Duodenal mucosa (tissue), 2 donors: ENCODE data around the gene KRTAP12-1.
"Not testable (repeated sequence)": the region's sequence is repeated elsewhere in the genome, so short reads cannot be mapped to it uniquely, and the experiment has no call there.

Experiments used
- H3K27ac ChIP-seq: one replicate; pipeline ENCODE4 v1.7.0; 2013; ENCODE audit warnings: low read depth, low read length
- H3K27me3 ChIP-seq, 2 donors: one replicate each; pipeline ENCODE4 v1.7.0; 2013; ENCODE audit warnings: low read length in 2 of 2, control low read depth in 1 of 2; ENCODE audit not compliant: insufficient read depth in 2 of 2, control insufficient read depth in 1 of 2
- H3K36me3 ChIP-seq, 2 donors: one replicate each; pipeline ENCODE4 v1.7.0; 2013; ENCODE audit warnings: low read length in 2 of 2, control low read depth in 1 of 2; ENCODE audit not compliant: insufficient read depth in 2 of 2, control insufficient read depth in 1 of 2
- H3K4me1 ChIP-seq, 2 donors: one replicate each; pipeline ENCODE4 v1.7.0; 2013; ENCODE audit warnings: low read length in 2 of 2, control low read depth in 1 of 2; ENCODE audit not compliant: insufficient read depth in 2 of 2, control insufficient read depth in 1 of 2
- H3K4me3 ChIP-seq, 2 donors: one replicate each; pipeline ENCODE4 v1.7.0; 2013; ENCODE audit warnings: low read length in 2 of 2, low read depth in 1 of 2
- H3K9ac ChIP-seq, 2 donors: one replicate each; pipeline ENCODE4 v1.7.0; 2013; ENCODE audit warnings: low read length in 2 of 2, low read depth in 1 of 2
- H3K9me3 ChIP-seq, 2 donors: one replicate each; pipeline ENCODE4 v1.7.0; 2013; ENCODE audit warnings: low read length in 2 of 2, control low read depth in 1 of 2; ENCODE audit not compliant: control insufficient read depth in 1 of 2

The KRTAP12-1 gene

DNA sequence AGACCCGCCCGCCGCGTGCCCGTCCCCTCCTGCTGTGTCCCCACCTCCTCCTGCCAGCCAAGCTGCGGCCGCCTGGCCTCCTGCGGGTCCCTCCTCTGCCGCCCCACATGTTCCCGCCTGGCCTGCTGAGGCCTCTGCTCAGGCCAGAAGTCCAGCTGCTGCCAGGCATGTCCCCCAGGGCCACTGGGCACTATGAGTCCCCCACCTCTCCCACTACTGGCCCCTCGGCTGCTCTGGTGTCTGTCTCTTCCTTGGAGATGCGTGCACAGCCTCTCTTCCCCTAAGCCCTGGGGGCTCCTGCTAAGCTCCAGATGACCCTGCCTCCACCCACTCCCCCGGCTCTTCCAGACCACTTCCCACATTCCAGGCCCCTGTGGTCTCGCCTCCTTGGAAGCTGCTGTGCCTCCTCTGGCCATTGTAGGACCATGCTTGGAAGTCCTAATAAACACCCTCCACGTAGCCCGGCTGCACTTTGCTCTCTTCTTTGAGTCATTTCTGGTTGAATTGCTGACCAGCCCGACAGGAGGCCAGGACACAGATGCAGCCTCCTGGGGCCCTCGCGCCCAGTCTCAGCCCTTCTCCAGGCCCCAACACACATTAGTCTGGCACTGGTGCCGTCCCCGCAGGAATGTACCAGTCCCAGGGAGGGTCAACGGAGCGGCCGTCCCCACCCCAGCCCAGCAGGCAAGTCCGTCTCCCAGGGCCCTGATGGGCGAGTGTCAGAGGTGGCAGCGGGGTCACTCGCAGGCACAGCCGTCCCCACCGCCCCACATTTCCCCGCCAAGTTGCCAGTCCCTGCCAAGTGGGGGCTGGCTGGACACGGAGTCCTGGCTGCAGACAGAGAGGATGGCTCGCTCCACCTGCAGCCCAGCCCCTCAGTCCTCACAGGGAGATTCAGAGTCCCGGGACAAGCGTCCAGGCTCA, 16.1 kb upstream of the KRTAP12-1 start:
- peaks cover 13 to 45% of the 10 kb centered on the region in 2 donors for H3K27me3 ChIP-seq
- no peak overlapping the region for H3K9ac ChIP-seq
- no peaks in the 10 kb centered on the region for H3K36me3 ChIP-seq
- no peaks in the 10 kb centered on the region for H3K4me1 ChIP-seq
- H3K4me3 ChIP-seq, result no peak overlapping the region
- H3K27ac ChIP-seq, result no peak overlapping the region
- H3K9me3 ChIP-seq, result peaks cover under 1% of the 10 kb centered on the region in 2 donors

DNA sequence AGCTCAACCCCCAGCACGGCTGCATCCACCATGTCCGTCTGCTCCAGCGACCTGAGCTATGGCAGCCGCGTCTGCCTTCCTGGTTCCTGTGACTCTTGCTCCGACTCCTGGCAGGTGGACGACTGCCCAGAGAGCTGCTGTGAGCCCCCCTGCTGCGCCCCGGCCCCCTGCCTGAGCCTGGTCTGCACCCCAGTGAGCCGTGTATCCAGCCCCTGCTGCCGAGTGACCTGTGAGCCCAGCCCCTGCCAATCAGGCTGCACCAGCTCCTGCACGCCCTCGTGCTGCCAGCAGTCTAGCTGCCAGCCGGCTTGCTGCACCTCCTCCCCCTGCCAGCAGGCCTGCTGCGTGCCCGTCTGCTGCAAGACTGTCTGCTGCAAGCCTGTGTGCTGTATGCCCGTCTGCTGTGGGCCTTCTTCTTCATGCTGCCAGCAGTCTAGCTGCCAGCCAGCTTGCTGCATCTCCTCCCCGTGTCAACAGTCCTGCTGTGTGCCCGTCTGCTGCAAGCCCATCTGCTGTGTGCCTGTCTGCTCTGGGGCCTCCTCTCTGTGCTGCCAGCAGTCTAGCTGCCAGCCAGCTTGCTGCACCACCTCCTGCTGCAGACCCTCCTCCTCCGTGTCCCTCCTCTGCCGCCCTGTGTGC, 15.3 kb upstream of the KRTAP12-1 start, which contains the start of gene KRTAP10-12:
TSS of gene KRTAP10-12 (plus strand) at position 1 of the 639 bp plus-strand sequence. CDS start at position 31, 30 bp downstream.
- not testable (repeated sequence) for H3K36me3 ChIP-seq, H3K4me1 ChIP-seq, H3K27ac ChIP-seq, H3K9me3 ChIP-seq, H3K9ac ChIP-seq, H3K4me3 ChIP-seq
- peaks cover 13 to 38% of the 10 kb centered on the region in 2 donors for H3K27me3 ChIP-seq

DNA sequence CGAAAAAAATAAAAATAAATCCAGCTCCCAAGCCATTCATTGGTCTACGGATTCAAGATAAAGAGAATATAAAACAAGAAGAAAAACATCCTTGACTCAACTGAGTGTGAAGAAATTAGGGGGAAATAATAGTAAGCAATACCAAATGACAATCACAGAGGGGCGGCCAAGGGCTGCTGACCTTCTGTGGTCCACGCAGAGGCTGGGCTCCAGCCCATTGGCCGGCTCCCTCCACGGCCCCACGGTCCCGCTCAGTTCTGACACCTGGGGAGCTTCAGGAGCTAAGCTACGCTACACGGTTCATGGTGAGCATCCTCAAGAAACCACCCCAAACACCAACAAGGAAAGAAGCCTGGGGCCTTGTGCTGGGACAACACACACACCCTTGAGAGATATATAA, 14.6 kb upstream of the KRTAP12-1 start:
- Histone ChIP-seq H3K27me3 (peaks cover 13 to 31% of the 10 kb centered on the region in 2 donors), H3K9me3 (peaks cover 5 to 7% of the 10 kb centered on the region in 2 donors), H3K27ac (no peak overlapping the region), H3K9ac (no peak overlapping the region), H3K4me3 (no peak overlapping the region), H3K4me1 (no peaks in the 10 kb centered on the region), H3K36me3 (no peaks in the 10 kb centered on the region)

DNA sequence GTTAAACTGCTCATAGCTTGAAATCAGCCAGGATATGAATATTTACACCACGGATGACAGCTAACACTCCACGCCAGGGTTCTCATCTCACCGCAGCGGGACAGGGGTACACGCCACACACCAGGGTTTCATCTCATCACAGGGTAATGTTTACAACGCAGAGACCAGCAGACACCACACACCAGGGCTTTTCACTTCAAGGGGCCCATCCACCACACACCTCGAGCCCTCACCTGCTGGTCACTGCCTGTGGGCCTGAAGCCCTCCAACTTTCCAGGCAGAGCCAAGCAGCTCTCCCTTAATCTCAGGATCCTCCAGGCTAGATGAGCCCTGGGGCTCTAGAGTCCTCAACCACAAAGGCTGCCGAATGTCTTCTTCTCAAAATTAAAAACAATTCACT, 13.7 kb upstream of the KRTAP12-1 start:
- Histone ChIP-seq H3K36me3 (no peaks in the 10 kb centered on the region), H3K4me3 (no peak overlapping the region), H3K27me3 (peaks cover 11 to 26% of the 10 kb centered on the region in 2 donors)

DNA sequence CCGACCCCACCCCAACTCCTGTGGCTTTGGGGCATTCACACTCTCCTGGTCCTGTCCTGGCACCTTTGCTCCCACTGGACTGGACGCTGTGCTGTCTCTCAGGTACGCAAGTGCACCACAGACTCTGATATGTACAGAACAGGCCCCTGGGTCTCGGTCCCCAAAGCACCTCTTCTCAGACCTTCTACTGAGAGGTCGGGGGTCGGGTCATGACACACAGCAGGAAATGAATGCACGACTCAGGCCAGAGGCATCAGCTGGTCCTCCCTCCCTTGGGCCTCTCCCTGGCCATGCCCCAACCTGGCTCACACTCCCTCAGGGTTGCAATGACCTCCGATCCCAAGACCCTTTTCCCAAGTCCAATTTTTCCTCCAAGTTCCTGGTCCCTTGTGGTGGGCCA, 13.2 kb upstream of the KRTAP12-1 start:
- Histone ChIP-seq H3K27ac (no peak overlapping the region), H3K4me1 (no peaks in the 10 kb centered on the region), H3K4me3 (no peak overlapping the region), H3K9ac (no peak overlapping the region), H3K27me3 (peaks cover 8 to 22% of the 10 kb centered on the region in 2 donors), H3K9me3 (peaks cover 5 to 7% of the 10 kb centered on the region in 2 donors), H3K36me3 (no peaks in the 10 kb centered on the region)

More for the DNA sequence above, 13.7 kb upstream of the KRTAP12-1 start:
- no peak overlapping the region for H3K9ac ChIP-seq
- H3K27ac ChIP-seq, result no peak overlapping the region
- H3K4me1 ChIP-seq, result no peaks in the 10 kb centered on the region
- H3K9me3 ChIP-seq, result peaks cover 5 to 7% of the 10 kb centered on the region in 2 donors

DNA sequence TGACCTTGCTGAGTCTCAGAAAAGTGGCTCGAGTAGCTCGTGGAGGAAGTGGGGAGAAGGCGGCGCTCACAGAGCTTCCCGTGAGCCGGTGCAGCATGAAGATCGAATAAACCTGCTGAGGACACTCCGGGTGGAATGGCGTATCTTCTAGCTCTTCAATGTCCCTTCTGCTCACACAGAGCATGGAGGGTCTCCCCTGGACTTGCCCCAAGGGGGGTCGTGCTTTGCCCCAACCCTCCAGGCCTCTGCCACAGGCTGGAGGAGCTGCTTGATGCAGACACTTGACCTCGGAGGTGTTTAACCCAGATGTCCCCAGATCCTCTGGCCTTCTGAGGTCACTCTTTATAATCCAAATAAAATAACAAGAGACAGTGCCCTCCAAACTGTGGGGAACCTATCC, 12.8 kb upstream of the KRTAP12-1 start:
- Histone ChIP-seq H3K4me3 (no peak overlapping the region), H3K27me3 (peaks cover 4 to 22% of the 10 kb centered on the region in 2 donors), H3K36me3 (no peaks in the 10 kb centered on the region), H3K9me3 (peaks cover 5 to 7% of the 10 kb centered on the region in 2 donors), H3K4me1 (no peaks in the 10 kb centered on the region), H3K9ac (no peak overlapping the region), H3K27ac (no peak overlapping the region)

DNA sequence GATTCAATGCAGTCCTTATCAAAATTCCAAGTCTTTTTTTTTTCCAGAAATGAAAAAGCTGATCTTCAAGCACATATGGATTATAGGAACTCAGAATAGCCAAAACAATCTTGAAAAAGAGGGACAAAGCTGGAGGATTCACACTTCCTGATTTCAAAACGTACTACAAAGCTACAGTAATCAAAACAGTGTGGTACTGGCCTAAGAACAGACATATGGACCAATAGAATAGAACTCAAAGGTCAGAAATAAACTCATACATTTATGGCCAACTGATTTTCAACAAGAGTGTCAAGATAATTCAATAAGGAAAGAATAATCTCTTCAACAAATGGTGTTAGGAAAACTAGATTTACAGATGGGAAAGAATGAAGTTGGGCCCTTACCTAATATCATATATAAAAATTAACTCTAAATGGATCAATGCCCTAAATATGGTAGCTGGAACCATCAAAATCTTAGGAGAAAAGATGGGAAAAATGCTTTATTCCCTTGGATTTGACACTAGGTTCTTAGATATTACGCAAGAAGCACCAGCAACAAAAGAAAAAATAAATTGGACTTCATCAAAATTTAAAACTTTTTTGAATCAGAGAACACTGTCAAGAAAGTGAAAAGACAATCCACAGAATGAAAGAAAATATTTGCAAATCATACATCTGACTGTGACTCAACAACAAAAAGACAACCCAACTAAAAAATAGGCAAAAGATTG, 11.0 kb upstream of the KRTAP12-1 start:
- no peak overlapping the region for H3K9ac ChIP-seq
- H3K27ac ChIP-seq, result no peak overlapping the region
- H3K36me3 ChIP-seq, result no peaks in the 10 kb centered on the region
- H3K27me3 ChIP-seq, result peaks cover 4 to 15% of the 10 kb centered on the region in 2 donors
- peaks cover 5 to 7% of the 10 kb centered on the region in 2 donors for H3K9me3 ChIP-seq
- H3K4me1 ChIP-seq, result no peaks in the 10 kb centered on the region
- H3K4me3 ChIP-seq, result no peak overlapping the region

DNA sequence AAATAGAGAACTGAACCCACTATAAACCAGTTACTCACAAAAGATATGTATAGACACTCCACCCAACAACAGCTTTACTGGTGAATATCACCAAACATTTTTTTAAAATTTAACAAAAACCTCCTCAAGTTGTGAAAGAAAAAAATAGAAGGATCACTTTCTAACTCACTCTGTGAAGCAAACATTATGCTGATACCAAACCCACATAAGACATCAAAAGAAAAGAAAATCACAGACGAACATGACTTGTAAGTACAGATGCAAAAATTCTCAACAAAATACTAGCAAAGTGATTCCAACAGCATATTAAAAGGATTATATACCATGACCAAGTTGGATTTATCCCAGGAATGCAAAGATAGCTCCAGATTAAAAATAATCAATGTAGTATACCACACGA, 9.7 kb upstream of the KRTAP12-1 start:
- H3K9me3 ChIP-seq, result peaks cover 5 to 7% of the 10 kb centered on the region in 2 donors
- no peak overlapping the region for H3K27ac ChIP-seq
- H3K27me3 ChIP-seq, result peaks cover 14 to 16% of the 10 kb centered on the region in 2 donors
- no peaks in the 10 kb centered on the region for H3K36me3 ChIP-seq
- H3K9ac ChIP-seq, result no peak overlapping the region
- no peaks in the 10 kb centered on the region for H3K4me1 ChIP-seq
- H3K4me3 ChIP-seq, result no peak overlapping the region

DNA sequence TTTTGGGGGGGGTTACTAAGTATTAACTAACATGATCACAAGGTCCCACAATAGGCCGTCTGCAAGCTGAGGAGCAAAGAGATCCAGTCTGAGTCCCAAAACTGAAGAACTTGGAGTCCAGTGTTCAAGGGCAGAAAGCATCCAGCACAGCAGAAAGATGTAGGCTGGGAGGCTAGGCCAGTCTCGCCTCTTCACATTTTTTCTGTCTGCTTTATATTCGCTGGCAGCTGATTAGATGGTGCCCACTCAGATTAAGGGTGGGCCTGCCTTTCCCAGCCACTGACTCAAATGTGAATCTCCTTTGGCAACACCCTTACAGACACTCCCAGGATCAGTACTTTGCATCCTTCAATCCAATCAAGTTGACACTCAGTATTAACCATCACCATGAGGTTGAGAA, 7.8 kb upstream of the KRTAP12-1 start:
- not testable (repeated sequence) for H3K4me1 ChIP-seq, H3K9me3 ChIP-seq, H3K27ac ChIP-seq, H3K4me3 ChIP-seq, H3K36me3 ChIP-seq, H3K9ac ChIP-seq
- H3K27me3 ChIP-seq, result peaks cover 8 to 18% of the 10 kb centered on the region in 2 donors

DNA sequence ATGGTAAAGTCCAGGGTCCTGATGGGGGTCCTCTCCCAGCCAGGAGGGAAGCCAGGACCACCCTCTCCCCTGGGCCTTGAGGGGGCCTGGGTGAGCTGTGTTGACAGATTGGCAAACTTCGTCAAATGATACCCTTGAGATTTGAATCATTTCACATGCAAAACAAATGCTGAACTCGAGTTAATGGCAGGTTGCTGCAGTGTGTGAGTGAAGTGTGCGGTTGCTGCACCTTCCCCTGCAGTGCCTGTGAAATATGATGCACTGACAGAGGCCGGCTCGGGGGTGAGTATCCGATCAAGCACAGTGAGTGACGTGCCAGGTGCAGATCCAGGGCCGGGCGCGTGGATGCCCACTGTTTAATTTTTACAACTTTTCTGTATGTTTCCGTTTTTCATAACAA, 5.7 kb upstream of the KRTAP12-1 start:
- Histone ChIP-seq H3K4me1 (no peaks in the 10 kb centered on the region), H3K9me3 (peaks cover under 1 to 2% of the 10 kb centered on the region in 2 donors), H3K36me3 (no peaks in the 10 kb centered on the region), H3K27me3 (peaks cover 8 to 18% of the 10 kb centered on the region in 2 donors), H3K4me3 (no peak overlapping the region), H3K9ac (no peak overlapping the region), H3K27ac (no peak overlapping the region)
